OCI-LY3 (cell line): ENCODE data around the gene SMTN.

Experiments
- CTCF ChIP-seq: fragments of 200-600, 300-600 bp; sonication (generic); IDR thresholded peaks from 2 replicates; pipeline ENCODE4 v1.5.1; 2014; ENCODE audit warnings: antibody characterized with exemption, low read length, low read depth
- EZH2phosphoT487 ChIP-seq: fragments of 200-600 bp; shearing (Covaris generic); IDR thresholded peaks from 2 replicates; pipeline ENCODE4 v1.6.1; 2018; ENCODE audit warnings: antibody characterized with exemption, mixed run types, low read depth

DNA sequence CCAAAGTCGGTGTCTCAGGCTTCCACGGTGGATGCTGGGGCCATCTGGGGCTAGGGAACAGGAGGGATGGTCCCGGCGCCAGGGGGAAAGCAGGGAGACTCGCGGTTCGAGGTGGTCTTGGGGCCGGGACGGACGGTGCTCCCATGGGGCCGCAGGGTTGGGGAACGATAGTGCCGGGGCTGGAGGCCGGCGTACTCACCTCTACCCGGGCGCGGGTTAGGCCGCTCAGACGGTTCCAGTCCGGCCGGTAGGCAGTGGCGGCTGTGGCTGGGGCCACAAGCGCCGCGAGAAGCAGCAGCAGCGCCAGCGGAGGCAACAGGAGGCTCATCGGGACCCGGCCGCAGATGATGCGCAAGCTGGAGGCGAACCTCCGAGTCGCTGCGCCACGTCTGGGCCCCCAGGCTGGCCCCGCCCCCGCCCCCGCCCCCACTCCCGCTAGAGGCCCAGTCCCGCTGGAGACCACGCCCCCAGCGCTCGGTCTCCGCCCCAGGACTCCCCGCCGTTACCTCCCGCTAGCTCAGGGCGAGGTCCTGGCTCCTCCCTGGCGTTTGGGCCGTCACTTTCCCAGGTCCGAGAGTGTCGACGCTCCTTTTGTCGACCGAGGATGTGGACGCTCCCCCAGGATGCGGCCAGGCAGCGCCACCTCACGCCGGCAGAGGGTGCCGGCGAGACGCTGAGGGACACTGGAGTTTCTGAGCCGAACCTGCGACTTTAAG is 26.2 kb downstream of the SMTN start, which contains the start of gene SELENOM:
- peak; percentile 93 for TF ChIP-seq CTCF
- TF ChIP-seq EZH2phosphoT487: no peak
